Esophagus muscularis mucosa (tissue), 4 donors: ENCODE results near the gene IFT88.

Source experiments
- CTCF ChIP-seq, 3 experiments: fragments of 200-600 bp in 2 of 3; fragments of 450-650 bp in 1 of 3; sonication (generic) in 2 of 3; IDR thresholded peaks; one replicate each; pipeline ENCODE4 v1.5.1; 2017 to 2019; ENCODE audit warnings: antibody characterized with exemption in 3 of 3, mild to moderate bottlenecking in 2 of 3, moderate library complexity in 1 of 3
- EP300 ChIP-seq: sonication (generic); formaldehyde crosslinking; IDR thresholded peaks from one replicate; pipeline ENCODE4 v1.6.1; 2017; ENCODE audit warnings: antibody characterized with exemption
- POLR2A ChIP-seq: fragments of 450-650 bp; IDR thresholded peaks from one replicate; pipeline ENCODE4 v1.6.1; 2017; ENCODE audit warnings: antibody characterized with exemption, moderate library complexity, mild to moderate bottlenecking, low read depth
- POLR2AphosphoS5 ChIP-seq, 2 donors: sonication (generic); formaldehyde crosslinking; IDR thresholded peaks; one replicate each; pipeline ENCODE4 v1.6.1; 2017; ENCODE audit warnings: antibody characterized with exemption in 2 of 2

DNA sequence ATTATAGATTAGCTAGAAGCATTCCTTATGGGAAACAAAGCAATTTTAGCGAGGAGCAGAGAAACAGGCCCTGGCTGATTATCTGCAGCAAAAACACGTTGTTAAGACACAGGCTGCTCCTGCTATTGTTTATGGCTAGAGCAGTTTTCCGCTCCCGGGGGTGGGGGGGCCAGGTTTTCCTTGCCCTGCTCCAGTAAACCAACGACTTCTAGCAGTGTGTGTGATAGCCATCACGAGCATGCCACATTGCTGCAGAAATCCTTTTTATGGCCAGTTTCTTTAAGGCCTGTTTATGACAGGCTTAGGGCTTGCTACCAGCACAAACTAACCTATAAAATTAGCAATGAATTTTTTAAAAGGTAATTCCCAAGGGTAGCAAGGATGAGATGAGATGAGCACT is 118.1 kb downstream of the IFT88 start:
- TF ChIP-seq CTCF (IDR thresholded peaks at IDR 0.05) = no peak
- no peak for TF ChIP-seq POLR2AphosphoS5 (IDR thresholded peaks at IDR 0.05)
- TF ChIP-seq EP300 = no peak
- TF ChIP-seq POLR2A = no peak
